ENCODE measurements around the gene TNFRSF1A.
A peak's percentile ranks its signal among the peaks of the same experiment; 100 is the strongest.

The TNFRSF1A gene

DNA sequence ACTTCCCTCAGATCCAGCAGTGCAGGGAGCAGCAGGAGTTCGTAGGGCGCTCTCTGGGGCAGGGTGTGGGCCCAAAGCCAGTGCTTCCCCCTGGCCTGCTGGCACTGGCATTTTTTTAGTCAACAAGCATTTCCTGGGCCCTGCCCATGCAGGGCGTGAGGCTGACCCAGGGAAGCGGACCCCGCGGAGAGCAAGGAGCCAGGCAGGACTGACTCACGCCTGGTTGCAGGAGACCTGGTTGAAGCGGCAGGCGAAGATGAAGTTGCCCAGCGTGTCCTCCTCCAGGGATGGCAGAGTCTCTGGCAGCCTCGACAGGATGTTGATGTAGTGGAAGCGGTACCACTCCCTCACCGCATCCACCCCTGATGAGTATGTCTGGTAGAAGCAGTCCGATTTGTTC is 20.0 kb upstream of the TNFRSF1A start:
- peak overlapping the region; percentile 62 for H3K56ac ChIP-seq (ENCODE audit: low read length)
- no peak overlapping the region for H4K5ac ChIP-seq (ENCODE audit: low read length)
- H3K4ac ChIP-seq (ENCODE audit: low read depth, low read length): no peak overlapping the region
- DNase-seq: no peak
- H3K79me2 ChIP-seq (ENCODE audit: control insufficient read depth, insufficient read depth, low read length): no peaks in the 10 kb centered on the region
- no peaks in the 10 kb centered on the region for H3K4me1 ChIP-seq (ENCODE audit: control insufficient read depth, low read depth, low read length)
- peaks cover 3% of the 10 kb centered on the region for H3K79me1 ChIP-seq (ENCODE audit: low read length)
- no peak overlapping the region for H3K4me2 ChIP-seq (ENCODE audit: low read length)
- H2BK15ac ChIP-seq (replicated peaks; ENCODE audit: low read depth): no peak overlapping the region
- no peak overlapping the region for H3K18ac ChIP-seq (ENCODE audit: low read length)
- H3K27me3 ChIP-seq (ENCODE audit: insufficient read depth, low read length, poor library complexity): no peaks in the 10 kb centered on the region
- H4K8ac ChIP-seq (ENCODE audit: low read depth, low read length): no peak overlapping the region
- no peak overlapping the region for H2AK5ac ChIP-seq (ENCODE audit: low read length)
- no peak overlapping the region for H2BK120ac ChIP-seq (ENCODE audit: low read depth, low read length)
- H3K4me3 ChIP-seq (ENCODE audit: low read length): no peak overlapping the region
- H3K36me3 ChIP-seq (ENCODE audit: control insufficient read depth, insufficient read depth, low read length): peaks cover 2% of the 10 kb centered on the region
- no CpG with 5 or more reads among the region's 14 CpGs for WGBS (ENCODE audit: extremely low coverage, insufficient coverage, low lambda C conversion rate)
- no peak overlapping the region for H3K27ac ChIP-seq (ENCODE audit: low read depth, low read length)
- no peak overlapping the region for H3K23ac ChIP-seq (ENCODE audit: low read length)
- no peak overlapping the region for H2BK5ac ChIP-seq (ENCODE audit: low read length)
- H3K9ac ChIP-seq (ENCODE audit: low read length): no peak overlapping the region

DNA sequence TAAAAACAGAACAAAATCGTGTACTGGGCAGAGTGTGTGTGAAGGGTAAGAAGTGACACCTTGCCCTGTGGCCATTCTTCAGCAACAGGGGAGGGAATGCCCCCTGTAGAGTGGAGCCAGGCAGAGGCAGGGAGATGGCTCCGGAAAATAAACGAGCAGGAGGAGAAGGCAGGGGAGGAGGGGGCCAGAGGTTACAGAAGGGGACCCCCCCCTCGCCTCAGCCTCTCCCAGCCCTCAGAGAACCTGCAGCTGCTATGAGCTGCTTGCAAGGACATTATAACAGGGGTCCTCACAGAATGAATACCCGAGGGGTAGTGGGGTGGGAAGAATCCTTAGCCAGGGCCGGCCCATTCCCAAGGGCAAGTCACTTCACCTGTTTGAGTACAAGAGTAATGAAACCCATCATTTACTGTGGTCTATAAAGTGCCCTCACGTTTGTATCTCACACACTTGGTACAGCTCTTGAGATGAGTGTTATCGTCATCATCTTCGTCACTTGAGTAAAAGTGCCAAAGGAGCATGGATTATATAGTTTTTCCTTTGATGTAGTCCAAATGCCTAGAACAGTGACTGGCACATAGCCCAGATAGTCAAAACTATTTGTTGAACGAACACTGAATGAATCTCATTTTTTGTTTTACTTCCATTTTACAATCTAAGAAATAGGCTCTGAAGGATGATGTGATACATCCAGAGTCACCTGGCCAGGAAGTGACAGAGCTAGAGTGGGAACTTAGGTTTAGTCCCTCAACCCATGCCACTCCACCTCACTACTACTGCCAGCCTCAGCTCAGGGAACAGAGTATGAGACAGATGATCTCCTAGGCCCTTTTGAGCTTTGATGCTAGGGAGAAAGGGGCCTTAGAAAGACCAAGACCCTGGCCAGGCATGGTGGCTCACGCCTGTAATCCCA is 19.0 kb upstream of the TNFRSF1A start:
- no peak overlapping the region for H2BK120ac ChIP-seq (ENCODE audit: low read depth, low read length)
- H3K4me3 ChIP-seq (ENCODE audit: low read length): no peak overlapping the region
- peaks cover 2% of the 10 kb centered on the region for H3K36me3 ChIP-seq (ENCODE audit: control insufficient read depth, insufficient read depth, low read length)
- no peak overlapping the region for H2AK5ac ChIP-seq (ENCODE audit: low read length)
- no peak overlapping the region for H3K56ac ChIP-seq (ENCODE audit: low read length)
- H3K23ac ChIP-seq (ENCODE audit: low read length): no peak overlapping the region
- no peak for DNase-seq
- H3K4me2 ChIP-seq (ENCODE audit: low read length): no peak overlapping the region
- H3K4ac ChIP-seq (ENCODE audit: low read depth, low read length): no peak overlapping the region
- H3K18ac ChIP-seq (ENCODE audit: low read length): no peak overlapping the region
- H3K79me2 ChIP-seq (ENCODE audit: control insufficient read depth, insufficient read depth, low read length): no peaks in the 10 kb centered on the region
- no peak overlapping the region for H2BK15ac ChIP-seq (replicated peaks; ENCODE audit: low read depth)
- no peaks in the 10 kb centered on the region for H3K4me1 ChIP-seq (ENCODE audit: control insufficient read depth, low read depth, low read length)
- no peak overlapping the region for H3K9ac ChIP-seq (ENCODE audit: low read length)
- H2BK5ac ChIP-seq (ENCODE audit: low read length): no peak overlapping the region
- H3K79me1 ChIP-seq (ENCODE audit: low read length): peaks cover 3% of the 10 kb centered on the region
- H4K5ac ChIP-seq (ENCODE audit: low read length): no peak overlapping the region
- H4K8ac ChIP-seq (ENCODE audit: low read depth, low read length): no peak overlapping the region
- no peaks in the 10 kb centered on the region for H3K27me3 ChIP-seq (ENCODE audit: insufficient read depth, low read length, poor library complexity)
- no peak overlapping the region for H3K27ac ChIP-seq (ENCODE audit: low read depth, low read length)
- no CpG with 5 or more reads among the region's 11 CpGs for WGBS (ENCODE audit: extremely low coverage, insufficient coverage, low lambda C conversion rate)

GRCh38 chr12:6360080-6360571 is 18.2 kb upstream of the TNFRSF1A start:
- Histone ChIP-seq H2BK5ac (ENCODE audit: low read length) (no peak overlapping the region), H4K5ac (ENCODE audit: low read length) (no peak overlapping the region), H3K9ac (ENCODE audit: low read length) (no peak overlapping the region), H3K79me1 (ENCODE audit: low read length) (peaks cover 3% of the 10 kb centered on the region), H4K8ac (ENCODE audit: low read depth, low read length) (no peak overlapping the region), H3K4me3 (ENCODE audit: low read length) (no peak overlapping the region), H3K79me2 (ENCODE audit: control insufficient read depth, insufficient read depth, low read length) (no peaks in the 10 kb centered on the region), H3K23ac (ENCODE audit: low read length) (no peak overlapping the region), H3K18ac (ENCODE audit: low read length) (no peak overlapping the region), H3K27me3 (ENCODE audit: insufficient read depth, low read length, poor library complexity) (no peaks in the 10 kb centered on the region), H3K27ac (ENCODE audit: low read depth, low read length) (no peak overlapping the region), H2BK15ac (replicated peaks; ENCODE audit: low read depth) (no peak overlapping the region), H3K4me1 (ENCODE audit: control insufficient read depth, low read depth, low read length) (no peaks in the 10 kb centered on the region), H3K4ac (ENCODE audit: low read depth, low read length) (no peak overlapping the region), H3K56ac (ENCODE audit: low read length) (no peak overlapping the region), H3K36me3 (ENCODE audit: control insufficient read depth, insufficient read depth, low read length) (peaks cover 2% of the 10 kb centered on the region), H3K4me2 (ENCODE audit: low read length) (no peak overlapping the region), H2AK5ac (ENCODE audit: low read length) (no peak overlapping the region), H2BK120ac (ENCODE audit: low read depth, low read length) (no peak overlapping the region)
- no peak for DNase-seq
- WGBS (ENCODE audit: extremely low coverage, insufficient coverage, low lambda C conversion rate): no CpG with 5 or more reads among the region's 7 CpGs

DNA sequence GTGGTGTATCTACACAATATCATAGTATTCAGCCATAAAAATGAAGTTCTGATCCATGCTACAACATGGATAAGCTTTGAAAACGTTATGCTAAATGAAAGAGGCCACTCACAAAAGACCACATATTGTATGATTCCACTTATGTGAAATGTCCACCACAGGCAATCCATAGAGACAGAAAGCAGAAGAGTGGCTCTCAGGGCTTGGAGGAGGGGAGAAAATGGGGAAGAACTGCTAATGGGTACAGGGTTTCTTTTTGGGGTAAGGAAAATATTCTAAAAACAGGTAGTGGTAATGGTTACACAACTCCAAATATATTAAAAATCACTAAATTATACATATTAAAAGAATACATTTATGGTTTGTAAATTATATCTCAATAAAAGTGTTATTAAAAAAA is 17.0 kb upstream of the TNFRSF1A start:
- H3K4ac ChIP-seq (ENCODE audit: low read depth, low read length): no peak overlapping the region
- peaks cover 2% of the 10 kb centered on the region for H3K36me3 ChIP-seq (ENCODE audit: control insufficient read depth, insufficient read depth, low read length)
- peaks cover 3% of the 10 kb centered on the region for H3K79me1 ChIP-seq (ENCODE audit: low read length)
- no peaks in the 10 kb centered on the region for H3K79me2 ChIP-seq (ENCODE audit: control insufficient read depth, insufficient read depth, low read length)
- H3K27me3 ChIP-seq (ENCODE audit: insufficient read depth, low read length, poor library complexity): no peaks in the 10 kb centered on the region
- no peak overlapping the region for H2BK120ac ChIP-seq (ENCODE audit: low read depth, low read length)
- H3K4me2 ChIP-seq (ENCODE audit: low read length): no peak overlapping the region
- H2BK5ac ChIP-seq (ENCODE audit: low read length): no peak overlapping the region
- no peak for DNase-seq
- no peak overlapping the region for H3K4me3 ChIP-seq (ENCODE audit: low read length)
- H2BK15ac ChIP-seq (replicated peaks; ENCODE audit: low read depth): no peak overlapping the region
- H3K18ac ChIP-seq (ENCODE audit: low read length): no peak overlapping the region
- no peak overlapping the region for H3K23ac ChIP-seq (ENCODE audit: low read length)
- no peak overlapping the region for H2AK5ac ChIP-seq (ENCODE audit: low read length)
- H4K5ac ChIP-seq (ENCODE audit: low read length): no peak overlapping the region
- H4K8ac ChIP-seq (ENCODE audit: low read depth, low read length): no peak overlapping the region
- H3K9ac ChIP-seq (ENCODE audit: low read length): no peak overlapping the region
- no peak overlapping the region for H3K56ac ChIP-seq (ENCODE audit: low read length)
- H3K4me1 ChIP-seq (ENCODE audit: control insufficient read depth, low read depth, low read length): no peaks in the 10 kb centered on the region
- no peak overlapping the region for H3K27ac ChIP-seq (ENCODE audit: low read depth, low read length)
- no CpG with 5 or more reads among the region's 1 CpG for WGBS (ENCODE audit: extremely low coverage, insufficient coverage, low lambda C conversion rate)

DNA sequence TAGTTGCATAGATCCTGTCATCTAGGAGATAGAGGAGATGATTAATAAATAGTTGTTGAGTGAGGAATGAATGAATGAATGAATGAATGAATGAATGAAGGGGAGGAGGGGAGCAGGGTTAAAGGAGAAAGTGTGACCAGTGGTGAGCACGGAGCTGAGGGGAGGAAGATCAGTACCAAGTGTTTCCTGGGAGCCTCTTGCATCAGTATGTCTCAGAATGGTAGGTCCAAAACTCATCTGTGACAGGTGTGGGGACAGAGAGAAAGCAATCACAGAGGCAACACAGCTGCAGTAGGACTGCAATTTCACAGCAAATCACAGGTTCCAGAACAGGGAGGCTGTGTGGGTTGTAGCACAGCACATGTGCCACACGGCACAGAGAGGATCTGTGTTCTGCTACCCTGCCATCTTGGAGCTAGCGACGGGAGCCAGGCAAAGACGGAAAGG is 14.5 kb upstream of the TNFRSF1A start:
- Histone ChIP-seq H3K4ac (ENCODE audit: low read depth, low read length) (no peak overlapping the region), H4K5ac (ENCODE audit: low read length) (no peak overlapping the region), H3K4me2 (ENCODE audit: low read length) (no peak overlapping the region), H3K27me3 (ENCODE audit: insufficient read depth, low read length, poor library complexity) (no peaks in the 10 kb centered on the region), H3K56ac (ENCODE audit: low read length) (no peak overlapping the region), H3K79me2 (ENCODE audit: control insufficient read depth, insufficient read depth, low read length) (no peaks in the 10 kb centered on the region), H2BK120ac (ENCODE audit: low read depth, low read length) (no peak overlapping the region), H3K36me3 (ENCODE audit: control insufficient read depth, insufficient read depth, low read length) (no peaks in the 10 kb centered on the region), H2AK5ac (ENCODE audit: low read length) (no peak overlapping the region), H2BK15ac (replicated peaks; ENCODE audit: low read depth) (no peak overlapping the region), H3K18ac (ENCODE audit: low read length) (no peak overlapping the region), H3K4me1 (ENCODE audit: control insufficient read depth, low read depth, low read length) (no peaks in the 10 kb centered on the region), H2BK5ac (ENCODE audit: low read length) (no peak overlapping the region), H4K8ac (ENCODE audit: low read depth, low read length) (no peak overlapping the region), H3K4me3 (ENCODE audit: low read length) (no peak overlapping the region), H3K79me1 (ENCODE audit: low read length) (no peaks in the 10 kb centered on the region), H3K23ac (ENCODE audit: low read length) (no peak overlapping the region), H3K9ac (ENCODE audit: low read length) (no peak overlapping the region), H3K27ac (ENCODE audit: low read depth, low read length) (no peak overlapping the region)
- no CpG with 5 or more reads among the region's 5 CpGs for WGBS (ENCODE audit: extremely low coverage, insufficient coverage, low lambda C conversion rate)
- no peak for DNase-seq
